WTC11 (cell line): ENCODE results near the gene TMEM140. TPM values are rescaled to one million over a fixed set of nuclear protein-coding genes. Genes with fewer than 3 reads are reported as not detected.

Experiments
- ATAC-seq: fragments of 200-7000 bp; cut with Tn5 transposase; 2 replicates; pipeline ENCODE4 v1.10.0; 2021; ENCODE audit warnings: mild to moderate bottlenecking, moderate library complexity
- CTCF ChIA-PET: fragments of 300-600 bp; sonication (Branson Sonifier 250); formaldehyde crosslinking; loops from one replicate; lab custom pipeline; 2021; ENCODE audit warnings: antibody characterized with exemption; lab: Charles Lee
- POLR2A ChIA-PET: fragments of 350-600 bp; sonication (Branson Sonifier 250); formaldehyde crosslinking; loops from one replicate; lab custom pipeline; 2021; ENCODE audit warnings: antibody characterized with exemption; lab: Charles Lee
- DNase-seq: peaks from one replicate; pipeline ENCODE4 v3.0.0; 2021; ENCODE audit warnings: low spot score
- H3K27ac Mint-ChIP-seq: 2 replicates; pipeline ENCODE4 v1.8.0; 2021; ENCODE audit warnings: mixed read lengths
- H3K27me3 Mint-ChIP-seq: 2 replicates; pipeline ENCODE4 v1.8.0; 2021; ENCODE audit warnings: low read depth, mild to moderate bottlenecking, moderate library complexity, mixed read lengths
- H3K36me3 Mint-ChIP-seq: 2 replicates; pipeline ENCODE4 v1.8.0; 2021; ENCODE audit warnings: mixed read lengths
- H3K4me1 Mint-ChIP-seq: 2 replicates; pipeline ENCODE4 v1.8.0; 2022; ENCODE audit warnings: mixed read lengths
- H3K4me3 Mint-ChIP-seq: 2 replicates; pipeline ENCODE4 v1.8.0; 2021; ENCODE audit warnings: mild to moderate bottlenecking, moderate library complexity, mixed read lengths
- H3K9me3 Mint-ChIP-seq: 2 replicates; pipeline ENCODE4 v1.8.0; 2021; ENCODE audit warnings: mixed read lengths
- AFF4 ChIP-seq: sonication (generic); formaldehyde crosslinking; IDR thresholded peaks from 2 replicates; pipeline ENCODE4 v1.8.1; 2023; ENCODE audit warnings: mild to moderate bottlenecking, missing genetic modification reagents, borderline replicate concordance
- ELF4 ChIP-seq: sonication (generic); formaldehyde crosslinking; IDR thresholded peaks from 2 replicates; pipeline ENCODE4 v1.8.1; 2022; ENCODE audit warnings: low read depth, mild to moderate bottlenecking, moderate library complexity, missing genetic modification reagents
- ERG ChIP-seq: fragments of 250-450 bp; sonication (Bioruptor Pico); IDR thresholded peaks from 2 replicates; pipeline ENCODE4 v1.8.0; 2021; ENCODE audit warnings: mild to moderate bottlenecking
- ESRRA ChIP-seq: sonication (generic); formaldehyde crosslinking; IDR thresholded peaks from 2 replicates; pipeline ENCODE4 v1.8.1; 2022; ENCODE audit warnings: mild to moderate bottlenecking, missing genetic modification reagents, borderline replicate concordance
- FOXP4 ChIP-seq: sonication (generic); formaldehyde crosslinking; IDR thresholded peaks from 2 replicates; pipeline ENCODE4 v1.8.0; 2022; ENCODE audit warnings: mild to moderate bottlenecking, missing genetic modification reagents
- GRHL2 ChIP-seq: fragments of 250-450 bp; sonication (Bioruptor Pico); IDR thresholded peaks from 2 replicates; pipeline ENCODE4 v1.8.0; 2022; ENCODE audit warnings: mild to moderate bottlenecking, moderate library complexity; ENCODE audit not compliant: insufficient replicate concordance, severe bottlenecking
- GTF2I ChIP-seq: fragments of 250-450 bp; sonication (Bioruptor Pico); conservative IDR thresholded peaks from 2 replicates; pipeline ENCODE4 v1.4.0; 2021; ENCODE audit warnings: mild to moderate bottlenecking
- JUN ChIP-seq: sonication (generic); formaldehyde crosslinking; IDR thresholded peaks from 2 replicates; pipeline ENCODE4 v1.8.0; 2023; ENCODE audit warnings: mild to moderate bottlenecking, missing genetic modification reagents
- MAX ChIP-seq: sonication (generic); formaldehyde crosslinking; IDR thresholded peaks from 2 replicates; pipeline ENCODE4 v1.8.0; 2022; ENCODE audit warnings: mild to moderate bottlenecking, missing genetic modification reagents
- NR2C2 ChIP-seq: sonication (generic); formaldehyde crosslinking; IDR thresholded peaks from 2 replicates; pipeline ENCODE4 v1.8.0; 2022; ENCODE audit warnings: mild to moderate bottlenecking, missing genetic modification reagents
- PRRX2 ChIP-seq: fragments of 250-450 bp; sonication (Bioruptor Pico); IDR thresholded peaks from 2 replicates; pipeline ENCODE4 v1.8.0; 2021; ENCODE audit warnings: mild to moderate bottlenecking
- SMAD4 ChIP-seq: sonication (generic); formaldehyde crosslinking; IDR thresholded peaks from 2 replicates; pipeline ENCODE4 v1.8.0; 2022; ENCODE audit warnings: mild to moderate bottlenecking, missing genetic modification reagents
- TEAD4 ChIP-seq: sonication (generic); formaldehyde crosslinking; IDR thresholded peaks from 2 replicates; pipeline ENCODE4 v1.8.0; 2022; ENCODE audit warnings: mild to moderate bottlenecking, missing genetic modification reagents
- TP53 ChIP-seq: sonication (generic); formaldehyde crosslinking; IDR thresholded peaks from 2 replicates; pipeline ENCODE4 v1.8.1; 2023; ENCODE audit warnings: mild to moderate bottlenecking, missing genetic modification reagents
- ZBTB21 ChIP-seq: sonication (generic); formaldehyde crosslinking; IDR thresholded peaks from 2 replicates; pipeline ENCODE4 v1.8.1; 2023; ENCODE audit warnings: mild to moderate bottlenecking, missing genetic modification reagents, borderline replicate concordance
- ZMAT4 ChIP-seq: fragments of 250-450 bp; sonication (Bioruptor Pico); IDR thresholded peaks from 2 replicates; pipeline ENCODE4 v1.9.0; 2021; ENCODE audit warnings: mild to moderate bottlenecking
- ZNF121 ChIP-seq: sonication (generic); formaldehyde crosslinking; IDR thresholded peaks from 2 replicates; pipeline ENCODE4 v1.8.0; 2023; ENCODE audit warnings: missing genetic modification reagents
- ZNF138 ChIP-seq: sonication (generic); formaldehyde crosslinking; conservative IDR thresholded peaks from 2 replicates; pipeline ENCODE4 v1.8.1; 2022; ENCODE audit warnings: mild to moderate bottlenecking, moderate library complexity, missing genetic modification reagents
- ZNF423 ChIP-seq: fragments of 250-450 bp; sonication (Bioruptor Pico); IDR thresholded peaks from 2 replicates; pipeline ENCODE4 v2.1.2; 2022; ENCODE audit warnings: mild to moderate bottlenecking, moderate library complexity
- ZNF512 ChIP-seq: sonication (generic); formaldehyde crosslinking; IDR thresholded peaks from 2 replicates; pipeline ENCODE4 v1.8.1; 2022; ENCODE audit warnings: missing genetic modification reagents, borderline replicate concordance
- ZNF532 ChIP-seq: fragments of 250-450 bp; sonication (Bioruptor Pico); IDR thresholded peaks from 2 replicates; pipeline ENCODE4 v1.9.0; 2021; ENCODE audit warnings: mild to moderate bottlenecking, borderline replicate concordance
- total RNA-seq: library from RNA; stranded (reverse); gene quantifications from 3 replicates; pipeline ENCODE4 v1.2.3, GENCODE V29; 2021

The TMEM140 gene
- total RNA-seq, 1 experiment from 2014 or later, result not detected

GRCh38 chr7:135188298-135188984 lies 40.6 kb downstream of the TMEM140 start:
- Mint-ChIP-seq H3K9me3 (peaks cover 5% of the 10 kb centered on the region), H3K36me3 (peaks cover 40% of the 10 kb centered on the region), H3K27me3 (no peaks in the 10 kb centered on the region), H3K4me3 (no peak overlapping the region), H3K27ac (no peak overlapping the region), H3K4me1 (no peaks in the 10 kb centered on the region)
- CTCF ChIA-PET, result interaction anchor here (1.4 kb wide), 1 partner anchor 18 kb away, joined by 4 read pairs; the partner anchor contains the start of gene CYREN
- ATAC-seq, result no peak
- DNase-seq, result no peak
- no peak for TF ChIP-seq ZNF423 (CRISPR knock-in tag)
- no peak for TF ChIP-seq ZNF138 (CRISPR knock-in tag)
- TF ChIP-seq GTF2I, result no peak
- no peak for TF ChIP-seq MAX (CRISPR knock-in tag)
- no peak for TF ChIP-seq TEAD4 (CRISPR knock-in tag)
- TF ChIP-seq SMAD4 (CRISPR knock-in tag), result no peak
- TF ChIP-seq ZNF121 (CRISPR knock-in tag), result no peak
- no peak for TF ChIP-seq PRRX2 (CRISPR knock-in tag)
- no peak for TF ChIP-seq ZMAT4 (CRISPR knock-in tag)
- TF ChIP-seq NR2C2, result no peak
- TF ChIP-seq ESRRA (CRISPR knock-in tag), result no peak
- no peak for TF ChIP-seq TP53 (CRISPR knock-in tag)
- TF ChIP-seq JUN (CRISPR knock-in tag), result no peak
- TF ChIP-seq ELF4 (CRISPR knock-in tag), result no peak
- TF ChIP-seq ZBTB21, result no peak
- TF ChIP-seq FOXP4, result no peak
- no peak for TF ChIP-seq GRHL2 (CRISPR knock-in tag)
- TF ChIP-seq, all 79 proteins: peak for 0
- POLR2A ChIA-PET, result no interaction called here

GRCh38 chr7:135189221-135189662 lies 41.4 kb downstream of the TMEM140 start:
- CTCF ChIA-PET, result interaction anchor here (1.4 kb wide), 1 partner anchor 18 kb away, joined by 4 read pairs; the partner anchor contains the start of gene CYREN
- POLR2A ChIA-PET, result no interaction called here
- no peaks in the 10 kb centered on the region for H3K4me1 Mint-ChIP-seq
- H3K27me3 Mint-ChIP-seq, result no peaks in the 10 kb centered on the region
- H3K9me3 Mint-ChIP-seq, result no peaks in the 10 kb centered on the region
- DNase-seq, result no peak
- peaks cover 37% of the 10 kb centered on the region for H3K36me3 Mint-ChIP-seq
- H3K27ac Mint-ChIP-seq, result no peak overlapping the region
- no peak for ATAC-seq
- no peak overlapping the region for H3K4me3 Mint-ChIP-seq
- TF ChIP-seq AFF4 (CRISPR knock-in tag), result no peak
- no peak for TF ChIP-seq ERG (CRISPR knock-in tag)
- TF ChIP-seq ZNF512 (CRISPR knock-in tag), result no peak
- TF ChIP-seq MAX (CRISPR knock-in tag), result no peak
- no peak for TF ChIP-seq ZNF532 (CRISPR knock-in tag)
